ENCODE results near the gene COL16A1. TPM values are rescaled to one million over a fixed set of nuclear protein-coding genes. Genes with fewer than 3 reads are reported as not detected.
A peak's percentile ranks its signal among the peaks of the same experiment; 100 is the strongest.

Gene COL16A1
- total RNA-seq, 2 donors from 2014 or later = 7.4 to 9.9 TPM

- Mint-ChIP-seq H3K4me1 (peaks cover 17% of the 10 kb centered on the region), H3K27me3 (ENCODE audit: insufficient read depth) (no peaks in the 10 kb centered on the region), H3K27ac (peak overlapping the region; percentile 10), H3K36me3 (ENCODE audit: low read depth) (no peaks in the 10 kb centered on the region), H3K9me3 (no peaks in the 10 kb centered on the region), H3K4me3 (no peak overlapping the region)
- H3K36me3 ChIP-seq (ENCODE audit: control insufficient read depth, insufficient read depth, low read length) = no peaks in the 10 kb centered on the region
- H3K27me3 ChIP-seq (ENCODE audit: control insufficient read depth, insufficient read depth, low read length, poor library complexity, severe bottlenecking) = no peaks in the 10 kb centered on the region
- no peak overlapping the region for H3K4me3 ChIP-seq (ENCODE audit: low read length)
- no peak overlapping the region for H3K27ac ChIP-seq (ENCODE audit: low read depth, low read length)
- DNase-seq = no peak
- H3K4me1 ChIP-seq (ENCODE audit: control insufficient read depth, insufficient read depth, low read length) = peaks cover 2% of the 10 kb centered on the region
- no peak overlapping the region for H3K9ac ChIP-seq (ENCODE audit: extremely low read depth, low read length, poor library complexity, severe bottlenecking)
- no peak for TF ChIP-seq CTCF (conservative IDR thresholded peaks at IDR 0.05)
- WGBS, 2 experiments (ENCODE audit: insufficient coverage in 1 of 2, insufficient read length in 1 of 2) = 91% methylated on average over 5 to 11 of the region's 11 CpGs
- H3K9me3 ChIP-seq (ENCODE audit: control insufficient read depth, low read length) = no peaks in the 10 kb centered on the region
These were observed 32.7 kb downstream of the COL16A1 start for GRCh38 chr1:31671147-31671546.

- no peak for TF ChIP-seq CTCF (conservative IDR thresholded peaks at IDR 0.05)
- Histone ChIP-seq H3K27me3 (ENCODE audit: control insufficient read depth, insufficient read depth, low read length, poor library complexity, severe bottlenecking) (no peaks in the 10 kb centered on the region), H3K27ac (ENCODE audit: low read depth, low read length) (no peak overlapping the region), H3K4me1 (ENCODE audit: control insufficient read depth, insufficient read depth, low read length) (peaks cover 2% of the 10 kb centered on the region), H3K36me3 (ENCODE audit: control insufficient read depth, insufficient read depth, low read length) (no peaks in the 10 kb centered on the region), H3K9me3 (ENCODE audit: control insufficient read depth, low read length) (no peaks in the 10 kb centered on the region), H3K4me3 (ENCODE audit: low read length) (no peak overlapping the region), H3K9ac (ENCODE audit: extremely low read depth, low read length, poor library complexity, severe bottlenecking) (no peak overlapping the region)
- Mint-ChIP-seq H3K9me3 (no peaks in the 10 kb centered on the region), H3K4me3 (peak overlapping the region; percentile 31), H3K27me3 (ENCODE audit: insufficient read depth) (no peaks in the 10 kb centered on the region), H3K27ac (peak overlapping the region; percentile 10), H3K36me3 (ENCODE audit: low read depth) (no peaks in the 10 kb centered on the region), H3K4me1 (peaks cover 17% of the 10 kb centered on the region)
- WGBS, 2 experiments (ENCODE audit: insufficient coverage in 1 of 2, insufficient read length in 1 of 2) = 91 to 97% methylated on average over 5 to 6 of the region's 6 CpGs
- DNase-seq = no peak
These were observed 33.2 kb downstream of the COL16A1 start for GRCh38 chr1:31670593-31670964.

GRCh38 chr1:31669786-31670592, 33.8 kb downstream of the COL16A1 start:
- peak; percentile 57 for TF ChIP-seq CTCF (conservative IDR thresholded peaks at IDR 0.05)
- Mint-ChIP-seq H3K9me3 (no peaks in the 10 kb centered on the region), H3K27ac (peak overlapping the region; percentile 64), H3K36me3 (ENCODE audit: low read depth) (no peaks in the 10 kb centered on the region), H3K4me3 (peak overlapping the region; percentile 31), H3K27me3 (ENCODE audit: insufficient read depth) (no peaks in the 10 kb centered on the region), H3K4me1 (peaks cover 17% of the 10 kb centered on the region)
- Histone ChIP-seq H3K27ac (ENCODE audit: low read depth, low read length) (peak overlapping the region; percentile 26), H3K9me3 (ENCODE audit: control insufficient read depth, low read length) (no peaks in the 10 kb centered on the region), H3K4me1 (ENCODE audit: control insufficient read depth, insufficient read depth, low read length) (peaks cover 2% of the 10 kb centered on the region), H3K9ac (ENCODE audit: extremely low read depth, low read length, poor library complexity, severe bottlenecking) (no peak overlapping the region), H3K4me3 (ENCODE audit: low read length) (no peak overlapping the region), H3K36me3 (ENCODE audit: control insufficient read depth, insufficient read depth, low read length) (no peaks in the 10 kb centered on the region), H3K27me3 (ENCODE audit: control insufficient read depth, insufficient read depth, low read length, poor library complexity, severe bottlenecking) (no peaks in the 10 kb centered on the region)
- peak; percentile 78 for DNase-seq
- 71 to 77% methylated on average over 27 to 30 of the region's 30 CpGs for WGBS, 2 experiments (ENCODE audit: insufficient coverage in 1 of 2, insufficient read length in 1 of 2)

All from endodermal cell (in vitro differentiated cells).